GM23338 (cell line): ENCODE data around the gene PLEKHG4B. TPM values are rescaled to one million over a fixed set of nuclear protein-coding genes. Genes with fewer than 3 reads are reported as not detected.

Source experiments
- ATAC-seq: fragments of 200-7000 bp; cut with Tn5 transposase; 3 replicates; pipeline ENCODE4 v1.9.1; 2020
- DNase-seq: peaks from one replicate; pipeline ENCODE4 v3.0.0-alpha.2; 2015; ENCODE audit warnings: low spot score
- H2AFZ ChIP-seq: fragments of 200-600 bp; sonication (generic); 2 replicates; pipeline ENCODE4 v1.8.0; 2016; ENCODE audit warnings: antibody characterized with exemption, mild to moderate bottlenecking, moderate library complexity
- H3F3A ChIP-seq: fragments of 200-600 bp; sonication (generic); replicated peaks from 2 replicates; pipeline ENCODE4 v1.8.0; 2017; ENCODE audit warnings: antibody characterized with exemption, mixed run types, low read depth
- H3K27ac ChIP-seq: fragments of 200-600 bp; sonication (generic); 2 replicates; pipeline ENCODE4 v1.6.1; 2016; ENCODE audit warnings: low read depth
- H3K27me3 ChIP-seq: fragments of 200-600 bp; sonication (generic); 2 replicates; pipeline ENCODE4 v1.8.0; 2016; ENCODE audit warnings: mild to moderate bottlenecking, mixed run types, moderate library complexity; ENCODE audit not compliant: insufficient read depth
- H3K36me3 ChIP-seq: fragments of 200-600 bp; sonication (generic); 2 replicates; pipeline ENCODE4 v1.8.0; 2016; ENCODE audit warnings: mild to moderate bottlenecking; ENCODE audit not compliant: insufficient read depth
- H3K4me1 ChIP-seq: fragments of 200-600 bp; sonication (generic); 2 replicates; pipeline ENCODE4 v1.8.0; 2016; ENCODE audit warnings: mild to moderate bottlenecking, moderate library complexity; ENCODE audit not compliant: insufficient read depth
- H3K4me2 ChIP-seq: fragments of 200-600 bp; sonication (generic); 2 replicates; pipeline ENCODE4 v1.7.1; 2017; ENCODE audit warnings: mixed run types
- H3K4me3 ChIP-seq: fragments of 200-600 bp; sonication (generic); 2 replicates; pipeline ENCODE4 v1.6.1; 2016; ENCODE audit warnings: mixed run types
- H3K79me2 ChIP-seq: fragments of 200-600 bp; sonication (generic); replicated peaks from 2 replicates; pipeline ENCODE4 v1.8.0; 2017; ENCODE audit warnings: mild to moderate bottlenecking; ENCODE audit not compliant: insufficient read depth
- H3K9me2 ChIP-seq: fragments of 200-600 bp; sonication (generic); 2 replicates; pipeline ENCODE4 v1.8.0; 2017; ENCODE audit not compliant: insufficient read depth
- H4K20me1 ChIP-seq: fragments of 200-600 bp; sonication (generic); replicated peaks from 2 replicates; pipeline ENCODE4 v1.8.0; 2017; ENCODE audit warnings: mild to moderate bottlenecking; ENCODE audit not compliant: insufficient read depth
- H3K27ac Mint-ChIP-seq: 2 replicates; pipeline ENCODE4 v1.8.0; 2020; ENCODE audit warnings: inconsistent platforms, mild to moderate bottlenecking, moderate library complexity, mixed read lengths
- H3K27me3 Mint-ChIP-seq: 3 replicates; pipeline ENCODE4 v1.8.0; 2022; ENCODE audit warnings: low read depth, mild to moderate bottlenecking, moderate library complexity, mixed read lengths, inconsistent platforms; ENCODE audit not compliant: insufficient read depth, poor library complexity
- H3K36me3 Mint-ChIP-seq: 3 replicates; pipeline ENCODE4 v1.8.0; 2021; ENCODE audit warnings: low read depth, mild to moderate bottlenecking, inconsistent platforms, moderate library complexity, mixed read lengths
- H3K4me1 Mint-ChIP-seq: 3 replicates; pipeline ENCODE4 v1.8.0; 2020; ENCODE audit warnings: mild to moderate bottlenecking, inconsistent platforms, mixed read lengths
- H3K4me3 Mint-ChIP-seq: 3 replicates; pipeline ENCODE4 v1.8.0; 2021; ENCODE audit warnings: moderate library complexity, mild to moderate bottlenecking, inconsistent platforms, mixed read lengths
- H3K9me3 Mint-ChIP-seq: 3 replicates; pipeline ENCODE4 v1.8.0; 2020; ENCODE audit warnings: moderate library complexity, mild to moderate bottlenecking, inconsistent platforms, mixed read lengths
- CREB1 ChIP-seq: fragments of 250-450 bp; sonication (Bioruptor Pico); IDR thresholded peaks from 2 replicates; pipeline ENCODE4 v1.5.0; 2020; ENCODE audit warnings: low read depth, mild to moderate bottlenecking, moderate library complexity
- ETS1 ChIP-seq: IDR thresholded peaks from 2 replicates; pipeline ENCODE4 v1.6.1; 2016; ENCODE audit warnings: antibody characterized with exemption
- EZH2 ChIP-seq: fragments of 200-600 bp; sonication (generic); IDR thresholded peaks from one replicate; pipeline ENCODE4 v1.8.0; 2017; ENCODE audit warnings: antibody characterized with exemption, mild to moderate bottlenecking, low read depth; ENCODE audit not compliant: unreplicated experiment
- JUNB ChIP-seq: IDR thresholded peaks from one replicate; pipeline ENCODE4 v1.6.1; 2016; ENCODE audit warnings: antibody characterized with exemption; ENCODE audit not compliant: unreplicated experiment
- NANOG ChIP-seq: IDR thresholded peaks from 2 replicates; pipeline ENCODE4 v1.6.1; 2016; ENCODE audit warnings: antibody characterized with exemption, borderline replicate concordance
- POLR2AphosphoS5 ChIP-seq: IDR thresholded peaks from 2 replicates; pipeline ENCODE4 v1.6.1; 2016; ENCODE audit warnings: antibody characterized with exemption, low read depth
- STAT1 ChIP-seq: IDR thresholded peaks from one replicate; pipeline ENCODE4 v1.6.1; 2016; ENCODE audit warnings: antibody characterized with exemption; ENCODE audit not compliant: unreplicated experiment
- ZNF114 ChIP-seq: fragments of 250-450 bp; sonication (Bioruptor Pico); IDR thresholded peaks from 2 replicates; pipeline ENCODE4 v1.5.0; 2020; ENCODE audit warnings: mild to moderate bottlenecking, moderate library complexity
- polyA plus RNA-seq: library from polyadenylated mRNA; unstranded; fragments of >200 nt; fragmentation: Nextera tagmentation; extraction: Ambion mirVana; gene quantifications from 2 replicates; pipeline ENCODE4 v1.2.1, GENCODE V29; 2016
- total RNA-seq: library from RNA; depleted of rRNA; stranded (reverse); fragments of >200 nt; shearing (Covaris generic); gene quantifications from 2 replicates; pipeline ENCODE4 v1.2.3, GENCODE V29; 2014

Gene PLEKHG4B
- total and polyA plus RNA-seq, 2 experiments from 2014 or later, result 33.5 to 54.8 TPM

- Mint-ChIP-seq H3K27ac (no peak overlapping the region), H3K9me3 (no peaks in the 10 kb centered on the region), H3K27me3 (peaks cover 8% of the 10 kb centered on the region), H3K36me3 (peaks cover 31% of the 10 kb centered on the region), H3K4me3 (peak overlapping the region; percentile 87), H3K4me1 (peaks cover 67% of the 10 kb centered on the region)
- H3K27ac ChIP-seq, result peak overlapping the region; percentile 50; the same call in 1 of the 2 replicates
- no peaks in the 10 kb centered on the region for H3K9me2 ChIP-seq
- H3K36me3 ChIP-seq, result no peaks in the 10 kb centered on the region
- H3K79me2 ChIP-seq, result peaks cover 51% of the 10 kb centered on the region
- H2AFZ ChIP-seq, result no peak overlapping the region
- peak overlapping the region; percentile 95 for H3K4me2 ChIP-seq
- ATAC-seq, result no peak
- H3K4me3 ChIP-seq, result peak overlapping the region; percentile 79
- TF ChIP-seq JUNB (no peak), ZNF114 (CRISPR knock-in tag) (no peak), POLR2AphosphoS5 (no peak)
- H3K27me3 ChIP-seq, result no peaks in the 10 kb centered on the region
- peaks cover 8% of the 10 kb centered on the region for H3F3A ChIP-seq
- H4K20me1 ChIP-seq, result peaks cover 13% of the 10 kb centered on the region
- DNase-seq, result peak; percentile 33
- H3K4me1 ChIP-seq, result peaks cover 39% of the 10 kb centered on the region
Measured at GRCh38 chr5:93221-93980, 1.4 kb downstream of the PLEKHG4B start.

- Histone ChIP-seq H3K9me2 (no peaks in the 10 kb centered on the region), H3K4me3 (peak overlapping the region; percentile 79; the same call in 1 of the 2 replicates), H2AFZ (no peak overlapping the region), H3K4me1 (peaks cover 41% of the 10 kb centered on the region), H3K27ac (peak overlapping the region; percentile 50; the same call in 1 of the 2 replicates), H3K79me2 (peaks cover 58% of the 10 kb centered on the region), H3F3A (peaks cover 8% of the 10 kb centered on the region), H3K36me3 (no peaks in the 10 kb centered on the region), H3K27me3 (no peaks in the 10 kb centered on the region), H4K20me1 (peaks cover 13% of the 10 kb centered on the region), H3K4me2 (peak overlapping the region; percentile 95)
- peaks cover 32% of the 10 kb centered on the region for H3K36me3 Mint-ChIP-seq
- DNase-seq (no peak), ATAC-seq (no peak)
- no peak overlapping the region for H3K27ac Mint-ChIP-seq
- no peaks in the 10 kb centered on the region for H3K9me3 Mint-ChIP-seq
- H3K27me3 Mint-ChIP-seq, result peaks cover 8% of the 10 kb centered on the region
- TF ChIP-seq ZNF114 (CRISPR knock-in tag), result no peak
- no peak for TF ChIP-seq ETS1
- no peak for TF ChIP-seq STAT1
- peak overlapping the region; percentile 24; the same call in 1 of the 3 replicates for H3K4me3 Mint-ChIP-seq
- peaks cover 67% of the 10 kb centered on the region for H3K4me1 Mint-ChIP-seq
Measured at GRCh38 chr5:94113-94892, 2.3 kb downstream of the PLEKHG4B start.

GRCh38 chr5:95241-95980 is 3.4 kb downstream of the PLEKHG4B start:
- no peaks in the 10 kb centered on the region for H3K9me2 ChIP-seq
- H3K79me2 ChIP-seq, result peaks cover 66% of the 10 kb centered on the region
- ATAC-seq, result no peak
- H3K27ac ChIP-seq, result no peak overlapping the region
- peaks cover 42% of the 10 kb centered on the region for H3K4me1 ChIP-seq
- peaks cover 8% of the 10 kb centered on the region for H3F3A ChIP-seq
- no peak overlapping the region for H3K4me3 ChIP-seq
- H3K27me3 Mint-ChIP-seq, result peaks cover 8% of the 10 kb centered on the region
- H3K4me1 Mint-ChIP-seq, result peaks cover 72% of the 10 kb centered on the region
- peaks cover 29% of the 10 kb centered on the region for H3K36me3 Mint-ChIP-seq
- no peak overlapping the region for H2AFZ ChIP-seq
- H3K27me3 ChIP-seq, result no peaks in the 10 kb centered on the region
- no peaks in the 10 kb centered on the region for H3K36me3 ChIP-seq
- H3K4me3 Mint-ChIP-seq, result no peak overlapping the region; the same call in 2 of the 3 replicates
- no peak for DNase-seq
- no peak overlapping the region for H3K27ac Mint-ChIP-seq
- no peak overlapping the region for H3K4me2 ChIP-seq
- H4K20me1 ChIP-seq, result peaks cover 16% of the 10 kb centered on the region
- no peaks in the 10 kb centered on the region for H3K9me3 Mint-ChIP-seq
- TF ChIP-seq CREB1 (CRISPR knock-in tag) (no peak), NANOG (no peak), STAT1 (no peak), EZH2 (no peak), ETS1 (no peak), JUNB (no peak)
